HG03571 (cell line): ENCODE data around the gene YIPF5.

Source experiments
- ATAC-seq: cut with Tn5 transposase; IDR thresholded peaks from one replicate; pipeline ENCODE4 v1.9.1; 2021; ENCODE audit not compliant: unreplicated experiment

YIPF5 gene

GRCh38 chr5:144179226-144179625 lies 8.8 kb upstream of the YIPF5 start:
- no peak for ATAC-seq

GRCh38 chr5:144177548-144177947 lies 7.1 kb upstream of the YIPF5 start:
- no peak for ATAC-seq

GRCh38 chr5:144173766-144174165 lies 3.3 kb upstream of the YIPF5 start:
- no peak for ATAC-seq

GRCh38 chr5:144169904-144170275 lies 569 bp downstream of the YIPF5 start:
- no peak for ATAC-seq

- no peak for ATAC-seq
Measured at GRCh38 chr5:144167998-144168397, 2.5 kb downstream of the YIPF5 start.

- ATAC-seq = no peak
Measured at GRCh38 chr5:144166696-144167095, 3.8 kb downstream of the YIPF5 start.

- ATAC-seq = no peak
Measured at GRCh38 chr5:144162686-144163085, 7.8 kb downstream of the YIPF5 start.

GRCh38 chr5:144156767-144157171 lies 13.7 kb downstream of the YIPF5 start:
- ATAC-seq = no peak

GRCh38 chr5:144151026-144151425 lies 19.4 kb downstream of the YIPF5 start:
- ATAC-seq = no peak

- ATAC-seq = no peak
Measured at GRCh38 chr5:144144956-144145751, 25.3 kb downstream of the YIPF5 start.

GRCh38 chr5:144143625-144144024 lies 26.8 kb downstream of the YIPF5 start:
- ATAC-seq = no peak

- no peak for ATAC-seq
Measured at GRCh38 chr5:144142824-144143162, 27.7 kb downstream of the YIPF5 start.

GRCh38 chr5:144142139-144142823 lies 28.2 kb downstream of the YIPF5 start:
- ATAC-seq = peak; percentile 98

- ATAC-seq = no peak
Measured at GRCh38 chr5:144141585-144141984, 28.9 kb downstream of the YIPF5 start.

GRCh38 chr5:144139586-144139985 lies 30.9 kb downstream of the YIPF5 start:
- ATAC-seq = no peak

- ATAC-seq = no peak
Measured at GRCh38 chr5:144135113-144135762, 35.2 kb downstream of the YIPF5 start.

GRCh38 chr5:144134194-144134826 lies 36.1 kb downstream of the YIPF5 start:
- ATAC-seq = no peak

GRCh38 chr5:144133050-144133633 lies 37.3 kb downstream of the YIPF5 start:
- no peak for ATAC-seq

GRCh38 chr5:144131261-144131660 lies 39.2 kb downstream of the YIPF5 start:
- ATAC-seq = no peak

- ATAC-seq = no peak
Measured at GRCh38 chr5:144130306-144130705, 40.2 kb downstream of the YIPF5 start.

- ATAC-seq = no peak
Measured at GRCh38 chr5:144128844-144129243, 41.6 kb downstream of the YIPF5 start.
